Esophagus squamous epithelium (tissue), 5 donors: ENCODE results near the gene SELP. TPM values are rescaled to one million over a fixed set of nuclear protein-coding genes. Genes with fewer than 3 reads are reported as not detected.

ENCODE experiments used
- DNase-seq: peaks from one replicate; lab custom pipeline; 2025; lab: John Stamatoyannopoulos, UW
- H3K27ac ChIP-seq, 4 donors: fragments of 200-600 bp; sonication (generic); one replicate each; pipeline ENCODE4 v1.5.1; 2016 to 2019; ENCODE audit warnings: mild to moderate bottlenecking in 1 of 4
- H3K27me3 ChIP-seq, 4 donors: fragments of 200-600 bp; sonication (generic); 1 replicate in 3 of 4; 2 replicates in 1 of 4; pipeline versions ENCODE4 v1.5.1 to v1.6.0; 2017 to 2021; ENCODE audit warnings: antibody characterized with exemption in 1 of 4
- H3K36me3 ChIP-seq, 3 donors: fragments of 200-600 bp; sonication (generic); one replicate each; pipeline ENCODE4 v1.5.1; 2016 to 2019
- H3K4me1 ChIP-seq, 3 donors: fragments of 200-600 bp; sonication (generic); one replicate each; pipeline ENCODE4 v1.5.1; 2017 to 2019
- H3K4me3 ChIP-seq, 4 donors: fragments of 200-600 bp; sonication (generic); 1 replicate in 3 of 4; 2 replicates in 1 of 4; pipeline ENCODE4 v1.5.1; 2016 to 2019; ENCODE audit warnings: mild to moderate bottlenecking in 2 of 4, moderate library complexity in 1 of 4
- H3K9me3 ChIP-seq, 3 donors: fragments of 200-600 bp; sonication (generic); one replicate each; pipeline ENCODE4 v1.5.1; 2016 to 2019
- POLR2A ChIP-seq, 4 donors: fragments of 450-650 bp; IDR thresholded peaks; one replicate each; pipeline ENCODE4 v1.6.1; 2017; ENCODE audit warnings: antibody characterized with exemption in 4 of 4, mild to moderate bottlenecking in 4 of 4, moderate library complexity in 3 of 4
- WGBS, 2 donors: methylation state at CpG; one replicate each; pipeline ENCODE4 v1.1.5; 2018; 5-methylcytosine and 5-hydroxymethylcytosine counted together
- intact Hi-C: fragments of 100-400 bp; cut with DNase I; formaldehyde crosslinking; loops from one replicate; pipeline ENCODE4 v1.15.0; 2022
- total RNA-seq, 4 donors: library from RNA; depleted of rRNA; stranded (reverse); fragments of >200 nt; gene quantifications; one replicate each; pipeline ENCODE4 v1.1.0, GENCODE V29; 2016
- TF ChIP-seq, protein P1 (sequence below), 6 experiments: fragments of 450-650 bp in 4 of 6; fragments of 200-600 bp in 2 of 6; sonication (generic) in 2 of 6; IDR thresholded peaks; one replicate each; pipeline ENCODE4 v1.5.1; 2016 to 2019; ENCODE audit warnings: antibody characterized with exemption in 6 of 6, mild to moderate bottlenecking in 4 of 6, moderate library complexity in 4 of 6
- donor health status: DM: yes; HTN: yes; CAD: no.

Gene SELP
- total RNA-seq, 4 donors from 2014 or later = 0.19 to 15.1 (median 3.1) TPM

DNA sequence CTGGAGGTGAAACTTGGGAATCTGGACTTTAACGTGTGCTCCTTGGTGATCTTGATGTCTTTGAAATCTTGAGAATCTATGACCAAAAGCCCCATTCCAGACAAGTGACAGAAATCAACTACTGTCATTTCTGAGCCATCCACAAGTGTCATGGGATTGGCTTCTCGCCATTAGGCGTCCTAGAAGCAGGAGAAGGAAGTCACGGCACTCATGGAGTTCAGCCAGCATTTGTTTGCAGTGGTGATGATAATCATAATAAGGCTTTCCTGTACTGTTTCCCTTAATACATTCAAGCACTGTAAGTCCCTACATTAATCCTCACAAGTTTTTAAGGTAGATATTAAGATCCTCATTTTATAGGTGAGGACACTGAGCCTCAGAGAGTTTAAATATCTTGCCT lies 55.6 kb downstream of the SELP start:
- no peak overlapping the region for H3K4me3 ChIP-seq
- WGBS, 2 donors = 35 to 40% methylated on average over 4 of the region's 4 CpGs
- no peaks in the 10 kb centered on the region for H3K36me3 ChIP-seq
- intact Hi-C loops = no loop called here
- peaks cover 0 to 7% (median 0%) of the 10 kb centered on the region in 4 donors for H3K27me3 ChIP-seq
- no peak for DNase-seq
- no peak for TF ChIP-seq POLR2A (IDR thresholded peaks at IDR 0.05)
- TF ChIP-seq, protein P1, sequence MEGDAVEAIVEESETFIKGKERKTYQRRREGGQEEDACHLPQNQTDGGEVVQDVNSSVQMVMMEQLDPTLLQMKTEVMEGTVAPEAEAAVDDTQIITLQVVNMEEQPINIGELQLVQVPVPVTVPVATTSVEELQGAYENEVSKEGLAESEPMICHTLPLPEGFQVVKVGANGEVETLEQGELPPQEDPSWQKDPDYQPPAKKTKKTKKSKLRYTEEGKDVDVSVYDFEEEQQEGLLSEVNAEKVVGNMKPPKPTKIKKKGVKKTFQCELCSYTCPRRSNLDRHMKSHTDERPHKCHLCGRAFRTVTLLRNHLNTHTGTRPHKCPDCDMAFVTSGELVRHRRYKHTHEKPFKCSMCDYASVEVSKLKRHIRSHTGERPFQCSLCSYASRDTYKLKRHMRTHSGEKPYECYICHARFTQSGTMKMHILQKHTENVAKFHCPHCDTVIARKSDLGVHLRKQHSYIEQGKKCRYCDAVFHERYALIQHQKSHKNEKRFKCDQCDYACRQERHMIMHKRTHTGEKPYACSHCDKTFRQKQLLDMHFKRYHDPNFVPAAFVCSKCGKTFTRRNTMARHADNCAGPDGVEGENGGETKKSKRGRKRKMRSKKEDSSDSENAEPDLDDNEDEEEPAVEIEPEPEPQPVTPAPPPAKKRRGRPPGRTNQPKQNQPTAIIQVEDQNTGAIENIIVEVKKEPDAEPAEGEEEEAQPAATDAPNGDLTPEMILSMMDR (IDR thresholded peaks at IDR 0.05) = no peak
- no peaks in the 10 kb centered on the region for H3K9me3 ChIP-seq
- no peak overlapping the region for H3K27ac ChIP-seq
- no peaks in the 10 kb centered on the region for H3K4me1 ChIP-seq

DNA sequence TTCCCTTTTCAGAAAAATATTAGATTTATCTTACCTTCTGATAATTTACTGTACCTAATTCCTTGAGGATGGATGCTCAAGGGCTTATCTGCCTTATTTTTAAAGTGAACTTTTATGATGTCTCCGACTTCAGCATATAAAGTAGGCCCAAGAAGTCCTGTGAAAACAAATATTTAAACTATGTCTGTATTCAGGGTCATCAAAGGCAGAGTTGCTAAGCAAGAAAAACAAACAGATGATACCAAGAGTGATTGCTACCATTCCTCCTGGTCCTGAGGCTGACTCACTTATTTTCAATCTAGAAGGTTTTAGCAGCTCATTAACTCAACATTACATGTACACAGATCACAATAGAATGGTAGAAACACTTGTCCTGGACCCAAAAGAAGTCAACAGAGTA lies 57.7 kb downstream of the SELP start:
- H3K36me3 ChIP-seq = no peaks in the 10 kb centered on the region
- 33 to 40% methylated on average over 1 of the region's 1 CpG for WGBS, 2 donors
- TF ChIP-seq, protein P1 (IDR thresholded peaks at IDR 0.05) = no peak
- no peak for TF ChIP-seq POLR2A (IDR thresholded peaks at IDR 0.05)
- no peak for DNase-seq
- H3K4me1 ChIP-seq = no peaks in the 10 kb centered on the region
- H3K27ac ChIP-seq = no peak overlapping the region
- no peak overlapping the region for H3K4me3 ChIP-seq
- intact Hi-C loops = no loop called here
- H3K9me3 ChIP-seq = no peaks in the 10 kb centered on the region
- H3K27me3 ChIP-seq = peaks cover 0 to 7% (median 0%) of the 10 kb centered on the region in 4 donors

DNA sequence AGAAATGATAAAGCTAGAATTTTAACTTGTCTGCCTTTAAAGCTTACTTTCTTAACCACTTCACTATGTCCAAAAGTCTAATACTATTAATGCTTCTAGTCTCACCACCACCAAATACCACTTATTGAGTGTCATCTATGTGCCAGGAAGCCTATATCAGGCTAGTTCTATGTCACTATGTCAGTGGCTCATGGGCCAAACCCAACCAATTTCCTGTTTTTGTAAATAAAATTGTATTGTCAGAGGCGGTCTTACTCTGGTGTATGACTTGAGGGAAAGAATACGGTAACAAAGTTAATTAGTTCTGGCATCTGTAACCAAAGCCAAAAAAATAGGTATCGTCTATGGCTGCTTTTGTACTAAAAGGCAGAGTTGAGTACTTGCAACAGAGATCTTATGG lies 58.5 kb downstream of the SELP start:
- 81 to 91% methylated on average over 3 of the region's 3 CpGs for WGBS, 2 donors
- TF ChIP-seq, protein P1 (IDR thresholded peaks at IDR 0.05) = no peak
- TF ChIP-seq POLR2A (IDR thresholded peaks at IDR 0.05) = no peak
- Histone ChIP-seq H3K36me3 (no peaks in the 10 kb centered on the region), H3K27me3 (peaks cover 0 to 7% (median 0%) of the 10 kb centered on the region in 4 donors), H3K4me3 (no peak overlapping the region), H3K9me3 (no peaks in the 10 kb centered on the region), H3K4me1 (no peaks in the 10 kb centered on the region), H3K27ac (no peak overlapping the region)
- intact Hi-C loops = no loop called here
- DNase-seq = no peak

DNA sequence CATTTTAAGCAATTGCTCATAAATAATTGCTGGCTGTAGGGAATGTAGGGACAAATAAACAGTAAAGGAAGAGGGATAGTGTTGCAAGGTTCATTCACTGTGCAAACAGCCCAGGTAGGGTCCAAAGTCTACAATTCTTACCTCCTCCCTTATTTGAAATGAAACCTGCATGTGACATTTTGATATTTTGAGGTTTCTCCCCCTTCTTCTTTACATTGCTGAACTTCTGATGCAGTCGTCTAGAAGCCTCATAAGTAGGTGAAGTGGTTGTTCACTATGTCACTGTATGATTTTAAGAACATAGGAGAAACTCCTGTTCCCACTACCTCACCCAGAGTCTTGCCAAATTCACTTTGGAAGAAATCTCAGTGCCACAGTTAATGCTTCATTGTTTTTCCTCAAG lies 59.8 kb downstream of the SELP start:
- TF ChIP-seq POLR2A (IDR thresholded peaks at IDR 0.05) = no peak
- TF ChIP-seq, protein P1 (IDR thresholded peaks at IDR 0.05) = no peak
- Histone ChIP-seq H3K9me3 (no peaks in the 10 kb centered on the region), H3K4me1 (no peaks in the 10 kb centered on the region), H3K27ac (no peak overlapping the region), H3K4me3 (no peak overlapping the region), H3K36me3 (no peaks in the 10 kb centered on the region), H3K27me3 (peaks cover 0 to 7% (median 0%) of the 10 kb centered on the region in 4 donors)
- no peak for DNase-seq
- WGBS, 2 donors = 38 to 59% methylated on average over 1 of the region's 1 CpG
- intact Hi-C loops = no loop called here

DNA sequence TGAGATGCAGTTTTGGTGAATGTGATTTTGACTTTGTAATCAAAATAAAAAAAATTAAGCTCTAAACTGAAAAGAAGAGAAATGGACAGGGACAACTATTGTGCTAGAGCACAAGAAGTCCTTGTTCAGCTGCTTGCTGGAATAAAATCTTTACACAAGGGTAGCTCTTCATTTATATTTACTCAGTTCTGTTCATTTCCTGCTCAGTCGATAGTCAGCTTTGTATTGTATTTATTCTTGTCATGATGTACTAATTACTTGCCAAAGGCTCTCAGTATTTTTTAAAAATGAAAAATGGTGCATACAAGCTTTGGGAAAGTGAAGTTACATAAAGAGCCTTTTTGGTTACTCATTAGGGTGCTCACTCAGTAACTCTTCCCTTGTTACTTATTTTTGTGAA lies 61.4 kb downstream of the SELP start:
- H3K27ac ChIP-seq = no peak overlapping the region
- DNase-seq = no peak
- peaks cover 0 to 2% (median 0%) of the 10 kb centered on the region in 3 donors for H3K9me3 ChIP-seq
- H3K27me3 ChIP-seq = peaks cover 0 to 11% (median 0%) of the 10 kb centered on the region in 4 donors
- TF ChIP-seq POLR2A (IDR thresholded peaks at IDR 0.05) = no peak
- TF ChIP-seq, protein P1 (IDR thresholded peaks at IDR 0.05) = no peak
- no peak overlapping the region for H3K4me3 ChIP-seq
- no peaks in the 10 kb centered on the region for H3K36me3 ChIP-seq
- intact Hi-C loops = no loop called here
- WGBS, 2 donors = 11 to 23% methylated on average over 1 of the region's 1 CpG
- no peaks in the 10 kb centered on the region for H3K4me1 ChIP-seq
